K562 (cell line): ENCODE results near the gene TTL. TPM values are rescaled to one million over a fixed set of nuclear protein-coding genes. Genes with fewer than 3 reads are reported as not detected.

Experiments
- ARID1B ChIP-seq: fragments of 450-650 bp; IDR thresholded peaks from 2 replicates; pipeline ENCODE4 v1.6.1; 2016; ENCODE audit warnings: antibody characterized with exemption, mild to moderate bottlenecking, inconsistent platforms
- E2F4 ChIP-seq: sonication (generic); formaldehyde crosslinking; IDR thresholded peaks from 2 replicates; pipeline ENCODE4 v1.8.0; 2022; ENCODE audit warnings: mild to moderate bottlenecking, low read depth, missing genetic modification reagents
- EP400 ChIP-seq: fragments of 450-650 bp; IDR thresholded peaks from 2 replicates; pipeline ENCODE4 v1.6.1; 2017; ENCODE audit warnings: antibody characterized with exemption, mild to moderate bottlenecking, moderate library complexity
- HEY1 ChIP-seq: fragments of 250-450 bp; sonication (Bioruptor Pico); IDR thresholded peaks from 2 replicates; pipeline ENCODE4 v1.5.0; 2020; ENCODE audit warnings: mild to moderate bottlenecking, moderate library complexity, borderline replicate concordance
- NFYB ChIP-seq: IDR thresholded peaks from 2 replicates; pipeline ENCODE4 v1.6.1; 2011; ENCODE audit warnings: mild to moderate bottlenecking, moderate library complexity; ENCODE audit not compliant: insufficient read length; ENCODE audit errors: extremely low read depth
- POU5F1 ChIP-seq: fragments of 150-350 bp; IDR thresholded peaks from 2 replicates; pipeline ENCODE4 v1.6.1; 2014; ENCODE audit warnings: borderline replicate concordance, low read length, low read depth, mild to moderate bottlenecking; ENCODE audit not compliant: partially characterized antibody
- SRF ChIP-seq, 2 experiments: fragments of 250-450, 450-650 bp in 1 of 2; sonication (Bioruptor Pico) in 1 of 2; sonication (generic) in 1 of 2; formaldehyde crosslinking; IDR thresholded peaks; 2 replicates each; pipeline versions ENCODE4 v1.5.0 to v1.5.1; 2020 to 2022; ENCODE audit warnings: mild to moderate bottlenecking in 1 of 2, missing genetic modification reagents in 1 of 2
- SRSF1 ChIP-seq: fragments of 200-400 bp; formaldehyde crosslinking; IDR thresholded peaks from 2 replicates; pipeline ENCODE4 v1.6.1; 2017; ENCODE audit warnings: mild to moderate bottlenecking, low read depth, low read length, moderate library complexity
- ZBTB2 ChIP-seq: fragments of 450-650 bp; IDR thresholded peaks from 2 replicates; pipeline ENCODE4 v1.6.1; 2016; ENCODE audit warnings: antibody characterized with exemption
- ZNF121 ChIP-seq: sonication (generic); formaldehyde crosslinking; conservative IDR thresholded peaks from 2 replicates; pipeline ENCODE4 v1.8.0; 2022; ENCODE audit warnings: missing genetic modification reagents
- ZNF324 ChIP-seq: fragments of 250-450 bp; sonication (Bioruptor Pico); IDR thresholded peaks from 2 replicates; pipeline ENCODE4 v1.4.0; 2020; ENCODE audit warnings: mild to moderate bottlenecking
- ZNF609 ChIP-seq: sonication (generic); formaldehyde crosslinking; IDR thresholded peaks from 2 replicates; pipeline ENCODE4 v1.8.1; 2023; ENCODE audit warnings: missing genetic modification reagents, mild to moderate bottlenecking, borderline replicate concordance
- ZNF77 ChIP-seq: fragments of 250-450 bp; sonication (Bioruptor Pico); IDR thresholded peaks from 2 replicates; pipeline ENCODE4 v1.5.0; 2020
- ZSCAN29 ChIP-seq: fragments of 450-650 bp; IDR thresholded peaks from 2 replicates; pipeline ENCODE4 v1.6.1; 2017
- polyA plus RNA-seq, 8 experiments: library from polyadenylated mRNA; depleted of rRNA in 4 of 8; stranded (reverse) in 5 of 8; unstranded in 3 of 8; fragments of >200 nt; fragmentation: Nextera tagmentation in 2 of 8; fragmentation: Illumina TruSeq in 1 of 8; extraction: Ambion mirVana in 2 of 8; extraction: Trizol in 1 of 8; gene quantifications; 2 replicates each; pipeline versions ENCODE4 v1.2.1 to v1.2.3, GENCODE V29; 2011 to 2014; ENCODE audit warnings: inconsistent platforms in 1 of 8, missing spikeins in 1 of 8
- total RNA-seq, 7 experiments: library from RNA; depleted of rRNA in 6 of 7; stranded (reverse); fragments of >200 nt in 6 of 7; fragmentation: Illumina TruSeq in 2 of 7; extraction: Trizol in 2 of 7; gene quantifications; 2 replicates each; pipeline versions ENCODE4 v1.2.1 to v1.2.3, GENCODE V29; 2011 to 2021; ENCODE audit warnings: low replicate concordance in 1 of 7
- TF ChIP-seq, protein P1 (sequence below): sonication (generic); IDR thresholded peaks from 2 replicates; pipeline ENCODE4 v1.6.1; 2016
- TF ChIP-seq, protein P2 (sequence below): sonication (generic); formaldehyde crosslinking; IDR thresholded peaks from 2 replicates; pipeline ENCODE4 v1.8.0; 2022; ENCODE audit warnings: mild to moderate bottlenecking, missing genetic modification reagents

The TTL gene
- total and polyA plus RNA-seq, 9 of the 15 experiments (the other 6 are each of a cell fraction or from before 2014, with no cell fraction given), result 9.4 to 54.4 (median 34.9) TPM

DNA sequence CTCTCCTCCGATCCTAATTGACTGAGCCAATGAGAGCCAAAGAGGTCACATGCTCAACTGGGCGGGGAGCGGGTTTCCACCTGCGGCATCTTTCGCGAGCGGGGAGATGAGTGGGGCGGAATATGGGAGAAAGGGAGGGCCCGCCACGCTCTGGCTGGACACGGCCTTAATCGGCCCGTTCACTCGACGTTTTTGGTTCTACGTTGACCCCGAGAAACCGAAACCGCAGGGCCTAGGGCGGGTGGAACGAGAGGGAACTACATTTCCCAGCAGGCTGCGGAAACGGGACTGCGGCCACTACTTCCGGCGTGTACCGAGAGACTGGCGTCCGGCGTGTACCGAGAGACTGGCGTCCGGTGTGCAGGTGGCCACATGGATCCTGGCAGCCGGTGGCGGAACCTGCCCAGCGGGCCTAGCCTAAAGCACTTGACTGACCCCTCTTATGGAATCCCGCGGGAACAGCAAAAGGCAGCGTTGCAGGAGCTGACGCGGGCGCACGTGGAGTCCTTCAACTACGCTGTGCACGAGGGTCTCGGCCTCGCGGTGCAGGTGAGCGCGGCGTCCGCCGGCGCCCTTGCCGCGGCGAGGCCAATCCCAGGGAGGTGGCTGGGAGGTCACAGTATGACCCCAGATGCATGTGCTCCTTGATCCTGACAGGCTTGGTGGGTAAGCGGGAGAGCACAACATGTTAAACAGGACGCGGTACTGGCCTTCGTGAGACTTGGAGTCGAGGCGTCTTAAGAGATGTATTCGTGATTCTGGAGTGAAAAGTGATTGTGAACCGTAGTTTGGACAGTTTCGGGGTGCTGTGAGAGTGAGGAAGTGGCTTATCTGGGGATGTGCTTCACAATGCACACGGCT is 60.4 kb downstream of the TTL start, which contains the start of gene POLR1B (continued):
- TF ChIP-seq ZNF609 (no peak), EP400 (peak; percentile 99), E2F4 (CRISPR knock-in tag) (no peak; the same call in 1 of the 2 replicates), ZBTB2 (no peak; the same call in 1 of the 2 replicates), SRF (CRISPR knock-in tag; IDR thresholded peaks at IDR 0.05) (peak in 1 of 2 experiments; percentile 48; a peak in 1 of 4 replicates), HEY1 (CRISPR knock-in tag) (no peak), NFYB (no peak), SRSF1 (no peak), ZNF77 (no peak), ZSCAN29 (no peak), ZNF324 (no peak), ZNF121 (CRISPR knock-in tag) (no peak), POU5F1 (no peak), ARID1B (no peak)
- TF ChIP-seq, protein P1, sequence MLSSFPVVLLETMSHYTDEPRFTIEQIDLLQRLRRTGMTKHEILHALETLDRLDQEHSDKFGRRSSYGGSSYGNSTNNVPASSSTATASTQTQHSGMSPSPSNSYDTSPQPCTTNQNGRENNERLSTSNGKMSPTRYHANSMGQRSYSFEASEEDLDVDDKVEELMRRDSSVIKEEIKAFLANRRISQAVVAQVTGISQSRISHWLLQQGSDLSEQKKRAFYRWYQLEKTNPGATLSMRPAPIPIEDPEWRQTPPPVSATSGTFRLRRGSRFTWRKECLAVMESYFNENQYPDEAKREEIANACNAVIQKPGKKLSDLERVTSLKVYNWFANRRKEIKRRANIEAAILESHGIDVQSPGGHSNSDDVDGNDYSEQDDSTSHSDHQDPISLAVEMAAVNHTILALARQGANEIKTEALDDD, result no peak
- TF ChIP-seq, protein P2, sequence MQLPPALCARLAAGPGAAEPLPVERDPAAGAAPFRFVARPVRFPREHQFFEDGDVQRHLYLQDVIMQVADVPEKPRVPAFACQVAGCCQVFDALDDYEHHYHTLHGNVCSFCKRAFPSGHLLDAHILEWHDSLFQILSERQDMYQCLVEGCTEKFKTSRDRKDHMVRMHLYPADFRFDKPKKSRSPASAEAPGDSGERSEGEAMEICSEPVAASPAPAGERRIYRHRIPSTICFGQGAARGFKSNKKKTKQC (CRISPR knock-in tag), result peak; percentile 93
